Stimulated activated CD8-positive, alpha-beta memory T cell treated with anti-CD3 and anti-CD28 coated beads, Interleukin-4, amount 100 ng/mL, for 24 hours (primary cell): ENCODE data around the gene STRN.
"Not testable (repeated sequence)": the region's sequence is repeated elsewhere in the genome, so short reads cannot be mapped to it uniquely, and the experiment has no call there.

Source experiments
- DNase-seq: peaks from one replicate; pipeline ENCODE4 v3.0.0-alpha.2; 2020; ENCODE audit warnings: low read depth

STRN gene

GRCh38 chr2:36964496-36965058, 1.8 kb downstream of the STRN start:
- DNase-seq: no peak

GRCh38 chr2:36963734-36964133, 2.6 kb downstream of the STRN start:
- DNase-seq: no peak

- DNase-seq: no peak
Measured at GRCh38 chr2:36963106-36963505, 3.2 kb downstream of the STRN start.

- DNase-seq: no peak
Measured at GRCh38 chr2:36960773-36961172, 5.6 kb downstream of the STRN start.

- no peak for DNase-seq
Measured at GRCh38 chr2:36960005-36960675, 6.2 kb downstream of the STRN start.

GRCh38 chr2:36954977-36955607, 11.2 kb downstream of the STRN start:
- no peak for DNase-seq

GRCh38 chr2:36952748-36953197, 13.6 kb downstream of the STRN start:
- DNase-seq: no peak

GRCh38 chr2:36951574-36951973, 14.8 kb downstream of the STRN start:
- no peak for DNase-seq

GRCh38 chr2:36951027-36951518, 15.3 kb downstream of the STRN start:
- DNase-seq: no peak

- DNase-seq: no peak
Measured at GRCh38 chr2:36949845-36950244, 16.5 kb downstream of the STRN start.

- not testable (repeated sequence) for DNase-seq
Measured at GRCh38 chr2:36945240-36945639, 21.1 kb downstream of the STRN start.

GRCh38 chr2:36941867-36942266, 24.5 kb downstream of the STRN start:
- DNase-seq: no peak

GRCh38 chr2:36936526-36936925, 29.8 kb downstream of the STRN start:
- not testable (repeated sequence) for DNase-seq

- not testable (repeated sequence) for DNase-seq
Measured at GRCh38 chr2:36931688-36932087, 34.6 kb downstream of the STRN start.

- DNase-seq: not testable (repeated sequence)
Measured at GRCh38 chr2:36930787-36931410, 35.4 kb downstream of the STRN start.

- not testable (repeated sequence) for DNase-seq
Measured at GRCh38 chr2:36926175-36927132, 39.9 kb downstream of the STRN start.

- not testable (repeated sequence) for DNase-seq
Measured at GRCh38 chr2:36922629-36923028, 43.7 kb downstream of the STRN start.

GRCh38 chr2:36921984-36922383, 44.4 kb downstream of the STRN start:
- DNase-seq: no peak

GRCh38 chr2:36919041-36919837, 47.1 kb downstream of the STRN start:
- DNase-seq: no peak

GRCh38 chr2:36918307-36918706, 48.0 kb downstream of the STRN start:
- DNase-seq: no peak

GRCh38 chr2:36915627-36916026, 50.7 kb downstream of the STRN start:
- no peak for DNase-seq
